Peyer's patch (tissue), 4 donors: ENCODE measurements around the gene SUN5. TPM values are rescaled to one million over a fixed set of nuclear protein-coding genes. Genes with fewer than 3 reads are reported as not detected.

ENCODE experiments used
- DNase-seq, 3 donors: peaks; one replicate each; pipeline ENCODE4 v3.0.0-alpha.2; 2017 to 2019
- H3K27ac ChIP-seq, 4 donors: fragments of 200-600 bp; sonication (generic); one replicate each; pipeline ENCODE4 v1.5.1; 2016 to 2019
- H3K27me3 ChIP-seq, 2 donors: fragments of 200-600 bp; sonication (generic); one replicate each; pipeline ENCODE4 v1.5.1; 2019
- H3K36me3 ChIP-seq, 3 donors: fragments of 200-600 bp; sonication (generic); one replicate each; pipeline ENCODE4 v1.5.1; 2016 to 2019
- H3K4me1 ChIP-seq, 4 donors: fragments of 200-600 bp; sonication (generic); one replicate each; pipeline ENCODE4 v1.5.1; 2016 to 2019
- H3K4me3 ChIP-seq, 4 donors: fragments of 200-600 bp; sonication (generic); 1 replicate in 3 of 4; 2 replicates in 1 of 4; pipeline ENCODE4 v1.5.1; 2016 to 2019; ENCODE audit warnings: mild to moderate bottlenecking in 1 of 4
- H3K9me3 ChIP-seq, 4 donors: fragments of 200-600 bp; sonication (generic); one replicate each; pipeline ENCODE4 v1.5.1; 2016 to 2019; ENCODE audit warnings: mild to moderate bottlenecking in 1 of 4
- POLR2A ChIP-seq, 2 donors: fragments of 450-650 bp; IDR thresholded peaks; one replicate each; pipeline ENCODE4 v1.5.1; 2017; ENCODE audit warnings: antibody characterized with exemption in 2 of 2, mild to moderate bottlenecking in 2 of 2, moderate library complexity in 2 of 2
- total RNA-seq, 4 donors: library from RNA; depleted of rRNA; stranded (reverse); fragments of >200 nt; gene quantifications; one replicate each; pipeline ENCODE4 v1.1.0, GENCODE V29; 2016
- TF ChIP-seq, protein P1 (sequence below), 6 experiments: fragments of 450-650 bp in 4 of 6; fragments of 200-600 bp in 2 of 6; sonication (generic) in 1 of 6; IDR thresholded peaks; one replicate each; pipeline ENCODE4 v1.5.1; 2017 to 2019; ENCODE audit warnings: antibody characterized with exemption in 6 of 6, mild to moderate bottlenecking in 3 of 6, moderate library complexity in 1 of 6

SUN5 gene
- total RNA-seq, 4 donors from 2014 or later: not detected

DNA sequence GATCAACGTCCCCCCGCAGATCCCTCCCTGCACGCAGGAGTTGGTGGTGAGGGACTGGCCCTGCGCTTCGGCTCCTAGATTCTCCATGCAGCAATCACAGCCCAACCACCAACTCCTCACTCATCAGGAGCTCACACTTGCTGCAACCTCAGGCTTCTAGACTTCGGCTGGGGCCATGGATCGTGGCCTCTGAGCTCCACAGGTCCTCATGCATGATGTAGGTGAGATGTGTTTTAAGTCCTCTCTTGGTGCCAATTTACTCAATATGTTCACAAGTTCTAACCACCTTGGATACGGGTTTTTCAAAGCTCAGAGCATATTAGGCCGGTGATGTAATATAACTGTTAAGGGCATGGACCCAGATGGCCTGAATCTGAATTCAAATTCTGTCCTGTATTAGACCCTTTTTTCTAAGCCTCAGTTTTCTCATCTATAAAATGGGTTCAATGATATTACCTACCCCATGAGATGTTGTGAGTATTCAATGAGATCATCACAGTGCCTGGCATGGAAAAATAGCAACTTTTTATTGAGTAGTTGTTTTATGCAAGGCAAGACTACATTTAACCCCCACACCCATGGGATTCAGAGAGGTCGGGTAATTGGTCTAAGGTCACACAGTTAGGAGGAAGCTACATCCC, 31.0 kb downstream of the SUN5 start:
- peaks cover 0 to 6% (median 0%) of the 10 kb centered on the region in 4 donors for H3K9me3 ChIP-seq
- TF ChIP-seq, protein P1, sequence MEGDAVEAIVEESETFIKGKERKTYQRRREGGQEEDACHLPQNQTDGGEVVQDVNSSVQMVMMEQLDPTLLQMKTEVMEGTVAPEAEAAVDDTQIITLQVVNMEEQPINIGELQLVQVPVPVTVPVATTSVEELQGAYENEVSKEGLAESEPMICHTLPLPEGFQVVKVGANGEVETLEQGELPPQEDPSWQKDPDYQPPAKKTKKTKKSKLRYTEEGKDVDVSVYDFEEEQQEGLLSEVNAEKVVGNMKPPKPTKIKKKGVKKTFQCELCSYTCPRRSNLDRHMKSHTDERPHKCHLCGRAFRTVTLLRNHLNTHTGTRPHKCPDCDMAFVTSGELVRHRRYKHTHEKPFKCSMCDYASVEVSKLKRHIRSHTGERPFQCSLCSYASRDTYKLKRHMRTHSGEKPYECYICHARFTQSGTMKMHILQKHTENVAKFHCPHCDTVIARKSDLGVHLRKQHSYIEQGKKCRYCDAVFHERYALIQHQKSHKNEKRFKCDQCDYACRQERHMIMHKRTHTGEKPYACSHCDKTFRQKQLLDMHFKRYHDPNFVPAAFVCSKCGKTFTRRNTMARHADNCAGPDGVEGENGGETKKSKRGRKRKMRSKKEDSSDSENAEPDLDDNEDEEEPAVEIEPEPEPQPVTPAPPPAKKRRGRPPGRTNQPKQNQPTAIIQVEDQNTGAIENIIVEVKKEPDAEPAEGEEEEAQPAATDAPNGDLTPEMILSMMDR (IDR thresholded peaks at IDR 0.05): no peak
- TF ChIP-seq POLR2A (IDR thresholded peaks at IDR 0.05): no peak
- no peaks in the 10 kb centered on the region for H3K36me3 ChIP-seq
- no peak overlapping the region for H3K4me3 ChIP-seq
- H3K27me3 ChIP-seq: no peaks in the 10 kb centered on the region
- no peak for DNase-seq
- H3K27ac ChIP-seq: peak overlapping the region in 3 of 4 donors; percentile 65 to 74 (median 66)
- H3K4me1 ChIP-seq: peaks cover 0 to 34% (median 26%) of the 10 kb centered on the region in 4 donors

DNA sequence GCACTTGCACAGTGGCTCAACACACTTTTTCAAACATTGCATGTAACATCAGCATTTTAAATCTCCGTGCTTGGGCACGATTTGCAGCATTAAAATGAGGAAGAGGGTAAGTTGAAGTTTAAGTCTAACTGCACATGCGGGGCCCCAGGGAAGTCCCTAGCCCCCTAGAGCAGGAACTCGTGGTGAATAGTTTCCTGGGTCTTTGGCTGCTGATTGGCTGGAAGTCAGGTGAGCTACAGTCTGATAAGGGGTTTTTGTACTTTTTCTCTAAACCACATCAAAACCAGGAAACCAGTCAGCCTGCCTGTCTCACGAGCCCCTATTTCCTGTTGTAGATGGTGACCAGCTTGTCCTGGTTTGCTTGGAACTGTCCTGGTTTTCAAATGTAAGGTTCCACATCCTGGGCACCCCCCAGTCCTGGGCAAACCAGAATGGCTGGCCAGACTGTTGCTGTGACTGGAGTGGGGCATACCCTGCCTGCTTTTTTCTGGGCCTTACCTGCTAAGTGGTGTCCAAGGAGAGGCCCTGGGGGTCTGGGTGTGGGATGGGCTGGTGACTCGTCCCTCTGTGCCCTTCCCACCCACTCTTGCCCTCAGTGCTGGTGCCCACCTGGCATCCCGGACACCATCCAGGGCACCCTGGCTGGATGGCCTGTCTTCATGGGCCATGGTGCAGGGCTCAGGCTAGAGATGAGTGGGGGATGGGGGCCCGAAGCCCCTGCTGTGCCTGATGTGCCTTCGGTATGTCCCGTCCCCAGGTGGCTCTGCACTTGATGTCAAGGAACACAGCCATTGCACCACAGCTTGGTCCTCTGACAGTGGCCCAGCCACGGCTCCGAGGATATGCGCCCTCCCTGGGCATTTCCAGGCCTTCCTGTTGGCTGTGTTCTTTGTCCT, 31.8 kb downstream of the SUN5 start:
- Histone ChIP-seq H3K36me3 (no peaks in the 10 kb centered on the region), H3K27me3 (no peaks in the 10 kb centered on the region), H3K27ac (peak overlapping the region; percentile 65 to 76 (median 66)), H3K9me3 (peaks cover 0 to 6% (median 0%) of the 10 kb centered on the region in 4 donors), H3K4me1 (peaks cover 0 to 42% (median 26%) of the 10 kb centered on the region in 4 donors), H3K4me3 (peak overlapping the region in 1 of 4 donors; percentile 19)
- TF ChIP-seq POLR2A (IDR thresholded peaks at IDR 0.05): no peak
- TF ChIP-seq, protein P1 (IDR thresholded peaks at IDR 0.05): no peak
- peak in 2 of 3 donors; percentile 90 to 92 for DNase-seq

DNA sequence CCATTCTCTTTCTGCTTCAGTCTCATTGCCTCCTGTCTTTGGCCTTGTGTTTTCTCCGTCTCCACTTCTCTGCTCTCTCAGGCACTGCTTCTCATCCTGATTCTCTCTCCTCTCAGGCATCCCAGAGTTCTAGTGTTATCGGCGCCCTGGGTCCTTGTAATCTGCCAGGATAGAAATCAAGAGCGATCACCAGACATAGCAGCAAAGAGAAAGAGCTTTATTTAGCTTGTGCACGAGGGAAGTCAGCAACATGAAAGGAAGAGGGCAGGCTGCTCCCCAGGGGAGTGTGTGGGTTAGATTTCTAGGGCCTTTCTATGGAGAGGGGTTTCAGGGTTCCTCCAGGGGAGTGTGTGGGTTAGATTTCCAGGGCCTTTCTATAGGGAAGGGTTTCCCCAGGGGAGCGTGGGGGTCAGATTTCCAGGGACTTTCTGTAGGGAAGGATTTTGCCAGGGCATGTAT, 32.5 kb downstream of the SUN5 start:
- Histone ChIP-seq H3K4me1 (peaks cover 0 to 46% (median 26%) of the 10 kb centered on the region in 4 donors), H3K27me3 (no peaks in the 10 kb centered on the region), H3K36me3 (no peaks in the 10 kb centered on the region), H3K27ac (peak overlapping the region; percentile 62 to 76 (median 66)), H3K4me3 (no peak overlapping the region), H3K9me3 (peaks cover 0 to 6% (median 0%) of the 10 kb centered on the region in 4 donors)
- peak in 1 of 3 donors; percentile 45 for DNase-seq
- TF ChIP-seq, protein P1 (IDR thresholded peaks at IDR 0.05): no peak
- no peak for TF ChIP-seq POLR2A (IDR thresholded peaks at IDR 0.05)

GRCh38 chr20:32970973-32971300, 33.3 kb downstream of the SUN5 start:
- Histone ChIP-seq H3K9me3 (no peaks in the 10 kb centered on the region), H3K4me3 (no peak overlapping the region), H3K27ac (peak overlapping the region; percentile 62 to 76 (median 66)), H3K4me1 (peaks cover 0 to 46% (median 26%) of the 10 kb centered on the region in 4 donors), H3K27me3 (no peaks in the 10 kb centered on the region), H3K36me3 (no peaks in the 10 kb centered on the region)
- TF ChIP-seq POLR2A (IDR thresholded peaks at IDR 0.05): no peak
- TF ChIP-seq, protein P1 (IDR thresholded peaks at IDR 0.05): no peak
- no peak for DNase-seq

- no peaks in the 10 kb centered on the region for H3K27me3 ChIP-seq
- DNase-seq: peak in 1 of 3 donors; percentile 43
- no peak for TF ChIP-seq POLR2A (IDR thresholded peaks at IDR 0.05)
- TF ChIP-seq, protein P1 (IDR thresholded peaks at IDR 0.05): no peak
- peaks cover 0 to 46% (median 28%) of the 10 kb centered on the region in 4 donors for H3K4me1 ChIP-seq
- no peaks in the 10 kb centered on the region for H3K36me3 ChIP-seq
- peak overlapping the region; percentile 62 to 76 (median 66) for H3K27ac ChIP-seq
- no peak overlapping the region for H3K4me3 ChIP-seq
- no peaks in the 10 kb centered on the region for H3K9me3 ChIP-seq
Measured at GRCh38 chr20:32970115-32970972, 33.9 kb downstream of the SUN5 start.
